ENCODE results near the gene CDH4.

DNA sequence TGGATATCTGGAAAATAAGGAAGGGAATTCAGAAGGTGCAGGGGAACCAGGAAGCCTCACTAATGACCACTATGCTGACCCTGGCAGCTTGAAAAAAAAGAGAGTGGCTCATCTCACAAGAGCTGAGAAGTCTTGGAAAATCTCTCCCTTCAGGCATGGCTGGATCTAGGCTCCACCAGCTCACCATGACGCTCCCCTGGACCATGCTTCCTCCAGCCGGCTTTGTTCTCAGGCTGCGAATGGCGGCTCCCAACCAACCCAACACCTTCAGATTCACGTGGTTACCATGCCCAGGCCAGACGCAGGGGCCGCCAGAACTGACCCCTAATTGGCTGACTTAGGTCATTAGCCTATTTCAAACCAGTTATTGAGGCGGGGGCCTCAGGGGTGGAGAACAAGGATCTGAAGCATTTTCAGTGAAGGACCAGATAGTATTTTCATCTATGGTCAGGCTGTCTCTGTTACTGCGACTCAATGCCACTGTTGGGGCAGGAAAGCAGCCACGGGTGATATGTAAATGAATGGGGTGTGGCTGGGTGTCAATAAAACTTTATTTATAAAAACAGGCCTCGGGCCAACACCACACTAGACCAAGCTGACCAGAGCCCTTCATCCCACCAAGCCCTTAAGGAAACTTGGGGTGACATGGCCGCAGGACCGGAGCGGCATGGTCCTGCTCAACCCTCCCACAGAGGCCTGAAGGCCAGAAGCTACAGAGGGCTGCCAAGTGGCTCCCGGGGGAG is 653.9 kb downstream of the CDH4 start:
- TF ChIP-seq, protein P1, sequence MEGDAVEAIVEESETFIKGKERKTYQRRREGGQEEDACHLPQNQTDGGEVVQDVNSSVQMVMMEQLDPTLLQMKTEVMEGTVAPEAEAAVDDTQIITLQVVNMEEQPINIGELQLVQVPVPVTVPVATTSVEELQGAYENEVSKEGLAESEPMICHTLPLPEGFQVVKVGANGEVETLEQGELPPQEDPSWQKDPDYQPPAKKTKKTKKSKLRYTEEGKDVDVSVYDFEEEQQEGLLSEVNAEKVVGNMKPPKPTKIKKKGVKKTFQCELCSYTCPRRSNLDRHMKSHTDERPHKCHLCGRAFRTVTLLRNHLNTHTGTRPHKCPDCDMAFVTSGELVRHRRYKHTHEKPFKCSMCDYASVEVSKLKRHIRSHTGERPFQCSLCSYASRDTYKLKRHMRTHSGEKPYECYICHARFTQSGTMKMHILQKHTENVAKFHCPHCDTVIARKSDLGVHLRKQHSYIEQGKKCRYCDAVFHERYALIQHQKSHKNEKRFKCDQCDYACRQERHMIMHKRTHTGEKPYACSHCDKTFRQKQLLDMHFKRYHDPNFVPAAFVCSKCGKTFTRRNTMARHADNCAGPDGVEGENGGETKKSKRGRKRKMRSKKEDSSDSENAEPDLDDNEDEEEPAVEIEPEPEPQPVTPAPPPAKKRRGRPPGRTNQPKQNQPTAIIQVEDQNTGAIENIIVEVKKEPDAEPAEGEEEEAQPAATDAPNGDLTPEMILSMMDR (conservative IDR thresholded peaks at IDR 0.05) = no peak
- TF ChIP-seq EZH2 (IDR thresholded peaks at IDR 0.05; ENCODE audit: low read depth) = no peak
